GM12878 (cell line): ENCODE data around the gene ZNF48. TPM values are rescaled to one million over a fixed set of nuclear protein-coding genes. Genes with fewer than 3 reads are reported as not detected.

Source experiments
- BHLHE40 ChIP-seq, 2 experiments: fragments of 450-650 bp in 1 of 2; IDR thresholded peaks; 2 replicates each; pipeline ENCODE4 v1.6.1; 2011 to 2017; ENCODE audit warnings: low read depth in 2 of 2, borderline replicate concordance in 1 of 2, improper control_type of control experiment in 1 of 2, low read length in 1 of 2, mild to moderate bottlenecking in 1 of 2
- HDGF ChIP-seq: fragments of 450-650 bp; IDR thresholded peaks from 2 replicates; pipeline ENCODE4 v1.6.1; 2016; ENCODE audit warnings: antibody characterized with exemption
- KLF5 ChIP-seq: fragments of 450-650 bp; IDR thresholded peaks from 2 replicates; pipeline ENCODE4 v1.6.1; 2014; ENCODE audit warnings: mild to moderate bottlenecking; ENCODE audit not compliant: partially characterized antibody
- LARP7 ChIP-seq: fragments of 450-650 bp; IDR thresholded peaks from 2 replicates; pipeline ENCODE4 v1.6.1; 2017; ENCODE audit warnings: mild to moderate bottlenecking
- MEF2B ChIP-seq: fragments of 450-650 bp; IDR thresholded peaks from 2 replicates; pipeline ENCODE4 v1.6.1; 2018; ENCODE audit warnings: mild to moderate bottlenecking, moderate library complexity; ENCODE audit not compliant: partially characterized antibody, poor library complexity, severe bottlenecking
- NR2C1 ChIP-seq: fragments of 450-650 bp; IDR thresholded peaks from 2 replicates; pipeline ENCODE4 v1.6.1; 2017; ENCODE audit warnings: antibody characterized with exemption, mild to moderate bottlenecking, moderate library complexity
- NR2F1 ChIP-seq: fragments of 450-650 bp; conservative IDR thresholded peaks from 2 replicates; pipeline ENCODE4 v1.6.1; 2017; ENCODE audit warnings: mild to moderate bottlenecking
- PAX5 ChIP-seq: IDR thresholded peaks from 2 replicates; pipeline ENCODE4 v1.6.1; 2011; ENCODE audit warnings: low read depth, low read length, borderline replicate concordance
- RUNX3 ChIP-seq: IDR thresholded peaks from 2 replicates; pipeline ENCODE4 v1.6.1; 2012; ENCODE audit warnings: low read length, inconsistent platforms
- polyA plus RNA-seq, 11 experiments: library from polyadenylated mRNA; depleted of rRNA in 4 of 11; unstranded in 6 of 11; stranded (reverse) in 5 of 11; fragments of >200 nt; fragmentation: Nextera tagmentation in 4 of 11; fragmentation: Illumina TruSeq in 1 of 11; extraction: Ambion mirVana in 4 of 11; extraction: Trizol in 1 of 11; gene quantifications; 1 replicate in 1 of 11; 2 replicates in 10 of 11; pipeline versions ENCODE4 v1.2.1 to v1.2.3, GENCODE V29; 2011 to 2016; ENCODE audit warnings: inconsistent platforms in 2 of 11, missing spikeins in 2 of 11, low read depth in 1 of 11
- total RNA-seq, 4 experiments: library from RNA; depleted of rRNA in 3 of 4; stranded (reverse); fragments of >200 nt in 3 of 4; fragmentation: Illumina TruSeq in 1 of 4; extraction: Trizol in 1 of 4; gene quantifications; 2 replicates each; pipeline versions ENCODE4 v1.2.1 to v1.2.3, GENCODE V29; 2013 to 2021
- TF ChIP-seq, protein P1 (sequence below): fragments of 150-350 bp; IDR thresholded peaks from 2 replicates; pipeline ENCODE4 v1.6.1; 2016; ENCODE audit warnings: low read depth, low read length
- TF ChIP-seq, protein P2 (sequence below): fragments of 450-650 bp; IDR thresholded peaks from 2 replicates; pipeline ENCODE4 v1.6.1; 2017; ENCODE audit warnings: mild to moderate bottlenecking
- TF ChIP-seq, protein P3 (sequence below): IDR thresholded peaks from 2 replicates; pipeline ENCODE4 v1.6.1; 2012; ENCODE audit warnings: improper control_type of control experiment, low read depth, low read length; ENCODE audit not compliant: insufficient replicate concordance

ZNF48 gene
- total and polyA plus RNA-seq, 10 of the 15 experiments (the other 5 are each of a cell fraction or from before 2014, with no cell fraction given) = 0.14 to 12.0 (median 4.2) TPM

DNA sequence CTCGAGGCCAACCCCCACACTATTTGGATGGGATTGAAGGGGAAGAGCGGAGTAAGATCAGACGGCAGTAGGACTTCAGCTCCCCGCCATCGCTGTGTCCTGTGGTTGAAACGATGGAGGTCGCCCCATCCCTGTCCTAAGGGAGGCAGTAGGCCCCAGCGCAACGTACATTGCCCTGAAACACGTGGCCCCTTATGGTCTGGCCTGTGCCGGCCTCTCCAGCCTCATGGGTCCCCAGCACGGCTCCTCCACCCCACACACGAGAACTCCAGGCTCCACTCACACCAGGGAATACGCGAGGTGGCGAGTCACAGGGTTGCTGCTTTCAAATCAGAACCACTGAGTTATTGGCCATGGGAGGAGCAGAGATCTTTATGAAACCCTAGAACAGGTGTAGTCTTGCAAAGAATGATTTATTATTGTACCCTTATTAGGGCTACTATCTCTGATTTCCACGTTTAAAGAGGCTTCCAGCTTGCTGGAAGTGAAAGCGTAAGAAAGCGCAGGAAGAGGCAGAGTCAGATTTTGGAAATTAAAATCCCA lies 35.3 kb downstream of the ZNF48 start (continued):
- TF ChIP-seq, protein P1, sequence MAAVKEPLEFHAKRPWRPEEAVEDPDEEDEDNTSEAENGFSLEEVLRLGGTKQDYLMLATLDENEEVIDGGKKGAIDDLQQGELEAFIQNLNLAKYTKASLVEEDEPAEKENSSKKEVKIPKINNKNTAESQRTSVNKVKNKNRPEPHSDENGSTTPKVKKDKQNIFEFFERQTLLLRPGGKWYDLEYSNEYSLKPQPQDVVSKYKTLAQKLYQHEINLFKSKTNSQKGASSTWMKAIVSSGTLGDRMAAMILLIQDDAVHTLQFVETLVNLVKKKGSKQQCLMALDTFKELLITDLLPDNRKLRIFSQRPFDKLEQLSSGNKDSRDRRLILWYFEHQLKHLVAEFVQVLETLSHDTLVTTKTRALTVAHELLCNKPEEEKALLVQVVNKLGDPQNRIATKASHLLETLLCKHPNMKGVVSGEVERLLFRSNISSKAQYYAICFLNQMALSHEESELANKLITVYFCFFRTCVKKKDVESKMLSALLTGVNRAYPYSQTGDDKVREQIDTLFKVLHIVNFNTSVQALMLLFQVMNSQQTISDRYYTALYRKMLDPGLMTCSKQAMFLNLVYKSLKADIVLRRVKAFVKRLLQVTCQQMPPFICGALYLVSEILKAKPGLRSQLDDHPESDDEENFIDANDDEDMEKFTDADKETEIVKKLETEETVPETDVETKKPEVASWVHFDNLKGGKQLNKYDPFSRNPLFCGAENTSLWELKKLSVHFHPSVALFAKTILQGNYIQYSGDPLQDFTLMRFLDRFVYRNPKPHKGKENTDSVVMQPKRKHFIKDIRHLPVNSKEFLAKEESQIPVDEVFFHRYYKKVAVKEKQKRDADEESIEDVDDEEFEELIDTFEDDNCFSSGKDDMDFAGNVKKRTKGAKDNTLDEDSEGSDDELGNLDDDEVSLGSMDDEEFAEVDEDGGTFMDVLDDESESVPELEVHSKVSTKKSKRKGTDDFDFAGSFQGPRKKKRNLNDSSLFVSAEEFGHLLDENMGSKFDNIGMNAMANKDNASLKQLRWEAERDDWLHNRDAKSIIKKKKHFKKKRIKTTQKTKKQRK = no peak
- TF ChIP-seq KLF5 (no peak), NR2F1 (0 out of 2 replicates have a peak, but pooled peaks have one; percentile 8), MEF2B (peak; percentile 41), BHLHE40 (IDR thresholded peaks at IDR 0.05; ENCODE audit: borderline replicate concordance in 1 of 2, low read depth in 2 of 2, low read length in 1 of 2) (no peak), RUNX3 (peak; percentile 51; the same call in 1 of the 2 replicates), HDGF (no peak), PAX5 (no peak), NR2C1 (no peak), LARP7 (0 out of 2 replicates have a peak, but pooled peaks have one; percentile 61)
- TF ChIP-seq, protein P2, sequence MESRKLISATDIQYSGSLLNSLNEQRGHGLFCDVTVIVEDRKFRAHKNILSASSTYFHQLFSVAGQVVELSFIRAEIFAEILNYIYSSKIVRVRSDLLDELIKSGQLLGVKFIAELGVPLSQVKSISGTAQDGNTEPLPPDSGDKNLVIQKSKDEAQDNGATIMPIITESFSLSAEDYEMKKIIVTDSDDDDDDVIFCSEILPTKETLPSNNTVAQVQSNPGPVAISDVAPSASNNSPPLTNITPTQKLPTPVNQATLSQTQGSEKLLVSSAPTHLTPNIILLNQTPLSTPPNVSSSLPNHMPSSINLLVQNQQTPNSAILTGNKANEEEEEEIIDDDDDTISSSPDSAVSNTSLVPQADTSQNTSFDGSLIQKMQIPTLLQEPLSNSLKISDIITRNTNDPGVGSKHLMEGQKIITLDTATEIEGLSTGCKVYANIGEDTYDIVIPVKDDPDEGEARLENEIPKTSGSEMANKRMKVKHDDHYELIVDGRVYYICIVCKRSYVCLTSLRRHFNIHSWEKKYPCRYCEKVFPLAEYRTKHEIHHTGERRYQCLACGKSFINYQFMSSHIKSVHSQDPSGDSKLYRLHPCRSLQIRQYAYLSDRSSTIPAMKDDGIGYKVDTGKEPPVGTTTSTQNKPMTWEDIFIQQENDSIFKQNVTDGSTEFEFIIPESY = peak; percentile 92
- TF ChIP-seq, protein P3, sequence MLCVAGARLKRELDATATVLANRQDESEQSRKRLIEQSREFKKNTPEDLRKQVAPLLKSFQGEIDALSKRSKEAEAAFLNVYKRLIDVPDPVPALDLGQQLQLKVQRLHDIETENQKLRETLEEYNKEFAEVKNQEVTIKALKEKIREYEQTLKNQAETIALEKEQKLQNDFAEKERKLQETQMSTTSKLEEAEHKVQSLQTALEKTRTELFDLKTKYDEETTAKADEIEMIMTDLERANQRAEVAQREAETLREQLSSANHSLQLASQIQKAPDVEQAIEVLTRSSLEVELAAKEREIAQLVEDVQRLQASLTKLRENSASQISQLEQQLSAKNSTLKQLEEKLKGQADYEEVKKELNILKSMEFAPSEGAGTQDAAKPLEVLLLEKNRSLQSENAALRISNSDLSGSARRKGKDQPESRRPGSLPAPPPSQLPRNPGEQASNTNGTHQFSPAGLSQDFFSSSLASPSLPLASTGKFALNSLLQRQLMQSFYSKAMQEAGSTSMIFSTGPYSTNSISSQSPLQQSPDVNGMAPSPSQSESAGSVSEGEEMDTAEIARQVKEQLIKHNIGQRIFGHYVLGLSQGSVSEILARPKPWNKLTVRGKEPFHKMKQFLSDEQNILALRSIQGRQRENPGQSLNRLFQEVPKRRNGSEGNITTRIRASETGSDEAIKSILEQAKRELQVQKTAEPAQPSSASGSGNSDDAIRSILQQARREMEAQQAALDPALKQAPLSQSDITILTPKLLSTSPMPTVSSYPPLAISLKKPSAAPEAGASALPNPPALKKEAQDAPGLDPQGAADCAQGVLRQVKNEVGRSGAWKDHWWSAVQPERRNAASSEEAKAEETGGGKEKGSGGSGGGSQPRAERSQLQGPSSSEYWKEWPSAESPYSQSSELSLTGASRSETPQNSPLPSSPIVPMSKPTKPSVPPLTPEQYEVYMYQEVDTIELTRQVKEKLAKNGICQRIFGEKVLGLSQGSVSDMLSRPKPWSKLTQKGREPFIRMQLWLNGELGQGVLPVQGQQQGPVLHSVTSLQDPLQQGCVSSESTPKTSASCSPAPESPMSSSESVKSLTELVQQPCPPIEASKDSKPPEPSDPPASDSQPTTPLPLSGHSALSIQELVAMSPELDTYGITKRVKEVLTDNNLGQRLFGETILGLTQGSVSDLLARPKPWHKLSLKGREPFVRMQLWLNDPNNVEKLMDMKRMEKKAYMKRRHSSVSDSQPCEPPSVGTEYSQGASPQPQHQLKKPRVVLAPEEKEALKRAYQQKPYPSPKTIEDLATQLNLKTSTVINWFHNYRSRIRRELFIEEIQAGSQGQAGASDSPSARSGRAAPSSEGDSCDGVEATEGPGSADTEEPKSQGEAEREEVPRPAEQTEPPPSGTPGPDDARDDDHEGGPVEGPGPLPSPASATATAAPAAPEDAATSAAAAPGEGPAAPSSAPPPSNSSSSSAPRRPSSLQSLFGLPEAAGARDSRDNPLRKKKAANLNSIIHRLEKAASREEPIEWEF = no peak
- TF ChIP-seq, all 136 proteins: peak for 17
